ENCODE data around the gene SPDYE3. TPM values are rescaled to one million over a fixed set of nuclear protein-coding genes. Genes with fewer than 3 reads are reported as not detected.
"Not testable (repeated sequence)": the region's sequence is repeated elsewhere in the genome, so short reads cannot be mapped to it uniquely, and the experiment has no call there.

The SPDYE3 gene
- total RNA-seq, 1 experiment from 2014 or later: not detected

DNA sequence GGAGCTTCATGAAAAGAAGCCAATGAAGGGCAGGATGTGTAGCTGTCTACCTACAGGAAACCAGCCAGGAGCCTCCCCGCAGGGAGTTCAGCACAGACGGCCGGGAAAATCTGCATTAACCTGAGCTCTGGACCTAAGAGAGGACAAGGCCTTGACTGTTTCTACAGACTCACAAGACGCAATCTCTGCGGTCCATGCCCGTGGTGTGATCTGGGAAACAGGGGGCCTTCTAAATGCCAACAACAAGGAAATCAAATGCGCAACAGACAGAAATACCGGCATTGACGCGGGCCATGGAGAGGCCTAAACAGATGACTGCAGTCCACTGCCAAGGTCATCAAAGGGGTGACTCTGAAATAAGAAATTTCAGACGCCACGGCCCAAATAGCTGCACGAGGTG is 16.7 kb downstream of the SPDYE3 start:
- H3K27me3 ChIP-seq (ENCODE audit: control insufficient read depth, insufficient read depth, low read length); H3K36me3 ChIP-seq (replicated peaks; ENCODE audit: control insufficient read depth, insufficient read depth, low read length); H3K4me3 ChIP-seq (ENCODE audit: insufficient read depth, low read depth, low read length); DNase-seq: not testable (repeated sequence)

- DNase-seq; H3K27me3 ChIP-seq (ENCODE audit: control insufficient read depth, insufficient read depth, low read length); H3K36me3 ChIP-seq (replicated peaks; ENCODE audit: control insufficient read depth, insufficient read depth, low read length); H3K4me3 ChIP-seq (ENCODE audit: insufficient read depth, low read depth, low read length): not testable (repeated sequence)
Measured at GRCh38 chr7:100325671-100326070, 18.2 kb downstream of the SPDYE3 start.

DNA sequence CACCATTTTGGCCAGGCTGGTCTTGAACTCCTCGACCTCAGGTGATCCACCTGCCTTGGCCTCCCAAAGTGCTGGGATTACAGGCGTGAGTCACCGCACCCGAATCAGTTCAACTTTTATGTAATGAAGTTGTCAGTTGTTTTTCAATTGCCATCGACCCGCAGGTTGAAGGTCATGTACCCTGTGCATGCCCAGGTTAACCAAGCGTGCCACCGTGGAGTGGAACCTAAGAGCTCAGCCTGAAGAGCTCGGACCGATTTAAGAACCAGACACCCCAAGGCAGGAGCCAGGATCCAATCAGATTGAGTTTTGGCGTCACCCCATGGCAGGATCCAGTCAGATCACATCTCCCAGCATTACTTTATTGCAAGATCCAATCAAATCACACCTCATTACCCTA is 19.4 kb downstream of the SPDYE3 start:
- not testable (repeated sequence) for H3K36me3 ChIP-seq (replicated peaks; ENCODE audit: control insufficient read depth, insufficient read depth, low read length); DNase-seq; H3K4me3 ChIP-seq (ENCODE audit: insufficient read depth, low read depth, low read length); H3K27me3 ChIP-seq (ENCODE audit: control insufficient read depth, insufficient read depth, low read length)

- not testable (repeated sequence) for H3K36me3 ChIP-seq (replicated peaks; ENCODE audit: control insufficient read depth, insufficient read depth, low read length); H3K27me3 ChIP-seq (ENCODE audit: control insufficient read depth, insufficient read depth, low read length)
- DNase-seq: peak; percentile 96
- H3K4me3 ChIP-seq (ENCODE audit: insufficient read depth, low read depth, low read length): peak overlapping the region; percentile 74
Measured at GRCh38 chr7:100335566-100336466, 28.3 kb downstream of the SPDYE3 start.

- not testable (repeated sequence) for H3K4me3 ChIP-seq (ENCODE audit: insufficient read depth, low read depth, low read length); H3K36me3 ChIP-seq (replicated peaks; ENCODE audit: control insufficient read depth, insufficient read depth, low read length); H3K27me3 ChIP-seq (ENCODE audit: control insufficient read depth, insufficient read depth, low read length); DNase-seq
Measured at GRCh38 chr7:100338083-100338696, 30.7 kb downstream of the SPDYE3 start.

- not testable (repeated sequence) for H3K27me3 ChIP-seq (ENCODE audit: control insufficient read depth, insufficient read depth, low read length); H3K36me3 ChIP-seq (replicated peaks; ENCODE audit: control insufficient read depth, insufficient read depth, low read length); H3K4me3 ChIP-seq (ENCODE audit: insufficient read depth, low read depth, low read length); DNase-seq
Measured at GRCh38 chr7:100341286-100341685, 33.8 kb downstream of the SPDYE3 start.

GRCh38 chr7:100342765-100343164 is 35.3 kb downstream of the SPDYE3 start:
- no peak for DNase-seq
- H3K27me3 ChIP-seq (ENCODE audit: control insufficient read depth, insufficient read depth, low read length): no peaks in the 10 kb centered on the region
- no peak overlapping the region for H3K4me3 ChIP-seq (ENCODE audit: insufficient read depth, low read depth, low read length)
- H3K36me3 ChIP-seq (replicated peaks; ENCODE audit: control insufficient read depth, insufficient read depth, low read length): peaks cover 23% of the 10 kb centered on the region

DNA sequence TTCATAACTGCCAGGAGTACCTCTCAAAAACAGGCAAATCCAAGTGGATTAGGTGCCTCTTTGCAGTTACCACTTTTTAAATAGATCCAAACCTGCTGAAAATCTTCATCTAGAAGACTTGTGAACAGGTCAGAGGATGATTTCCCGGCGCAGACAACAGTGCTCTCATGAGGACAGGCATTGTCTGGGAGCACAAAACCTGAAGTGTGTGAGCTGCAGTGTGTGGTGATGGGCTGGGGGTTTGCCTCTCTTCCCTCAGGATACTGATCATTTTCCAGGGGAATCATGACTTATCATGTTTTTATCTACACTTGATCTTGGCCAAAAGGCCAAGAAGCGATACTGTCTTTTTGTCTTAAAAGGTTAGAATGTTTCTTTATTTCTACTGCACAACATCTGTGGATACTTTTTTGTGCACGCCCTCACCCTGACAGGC is 36.6 kb downstream of the SPDYE3 start:
- H3K27me3 ChIP-seq (ENCODE audit: control insufficient read depth, insufficient read depth, low read length); H3K4me3 ChIP-seq (ENCODE audit: insufficient read depth, low read depth, low read length); DNase-seq: not testable (repeated sequence)
- peaks cover 26% of the 10 kb centered on the region for H3K36me3 ChIP-seq (replicated peaks; ENCODE audit: control insufficient read depth, insufficient read depth, low read length)

DNA sequence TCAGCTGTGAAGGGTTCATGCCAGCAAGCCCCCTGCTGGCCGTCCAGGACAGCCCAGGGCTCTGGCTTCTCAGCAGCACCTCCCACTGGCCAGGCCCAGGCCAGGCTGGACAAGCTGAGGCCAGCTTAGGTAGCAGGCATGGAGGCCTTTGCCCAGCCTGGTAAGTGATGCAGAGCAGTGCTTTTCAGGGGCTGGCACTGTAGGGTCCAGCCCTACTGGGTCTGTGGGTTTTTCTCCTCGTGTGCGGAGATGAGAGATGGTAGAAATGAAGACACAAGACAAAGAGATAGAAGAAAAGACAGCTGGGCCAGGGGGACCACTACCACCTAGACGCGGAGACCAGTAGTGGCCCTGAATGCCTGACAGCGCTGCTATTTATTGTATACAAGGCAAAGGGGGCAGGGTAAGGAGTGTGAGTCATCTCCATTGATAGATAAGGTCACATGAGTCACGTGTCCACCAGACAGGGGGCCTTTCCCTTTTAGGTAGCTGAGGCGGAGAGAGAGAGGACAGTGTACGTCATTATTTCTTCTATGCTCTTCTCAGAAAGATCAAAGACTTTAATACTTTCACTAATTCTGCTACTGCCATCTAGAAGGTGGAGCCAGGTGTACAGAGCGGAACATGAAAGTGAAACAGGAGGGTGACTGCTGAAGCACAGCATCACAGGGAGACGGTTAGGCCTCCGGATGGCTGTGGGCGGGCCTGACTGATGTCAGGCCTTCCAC is 37.2 kb downstream of the SPDYE3 start:
- not testable (repeated sequence) for DNase-seq; H3K27me3 ChIP-seq (ENCODE audit: control insufficient read depth, insufficient read depth, low read length); H3K4me3 ChIP-seq (ENCODE audit: insufficient read depth, low read depth, low read length)
- peaks cover 30% of the 10 kb centered on the region for H3K36me3 ChIP-seq (replicated peaks; ENCODE audit: control insufficient read depth, insufficient read depth, low read length)

- H3K27me3 ChIP-seq (ENCODE audit: control insufficient read depth, insufficient read depth, low read length); DNase-seq; H3K4me3 ChIP-seq (ENCODE audit: insufficient read depth, low read depth, low read length): not testable (repeated sequence)
- peaks cover 33% of the 10 kb centered on the region for H3K36me3 ChIP-seq (replicated peaks; ENCODE audit: control insufficient read depth, insufficient read depth, low read length)
Measured at GRCh38 chr7:100345288-100345672, 37.8 kb downstream of the SPDYE3 start.

DNA sequence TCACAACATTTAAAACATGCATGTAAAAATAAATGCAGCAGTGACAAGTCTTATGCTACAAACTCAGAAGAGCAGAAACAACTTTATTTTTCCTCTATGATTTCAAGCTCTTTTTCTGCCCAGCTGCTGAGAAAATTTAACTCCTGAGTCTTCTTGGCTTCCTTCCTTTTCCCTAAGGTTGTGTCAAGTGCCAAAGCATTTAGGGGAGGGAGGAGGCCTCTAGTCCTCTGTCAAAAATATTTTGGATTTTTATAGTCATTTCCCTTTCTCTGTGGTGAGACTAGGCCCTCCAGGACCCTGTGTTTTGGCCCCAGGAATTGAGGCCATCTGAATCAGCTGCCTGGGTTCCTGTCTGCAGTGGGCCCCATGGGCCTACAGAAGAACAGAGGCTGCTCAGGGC is 39.4 kb downstream of the SPDYE3 start:
- H3K36me3 ChIP-seq (replicated peaks; ENCODE audit: control insufficient read depth, insufficient read depth, low read length): peaks cover 39% of the 10 kb centered on the region
- DNase-seq: no peak
- H3K27me3 ChIP-seq (ENCODE audit: control insufficient read depth, insufficient read depth, low read length): no peaks in the 10 kb centered on the region

GRCh38 chr7:100348805-100349204 is 41.3 kb downstream of the SPDYE3 start:
- no peak for DNase-seq
- peaks cover 43% of the 10 kb centered on the region for H3K36me3 ChIP-seq (replicated peaks; ENCODE audit: control insufficient read depth, insufficient read depth, low read length)
- H3K4me3 ChIP-seq (ENCODE audit: insufficient read depth, low read depth, low read length): no peak overlapping the region
- no peaks in the 10 kb centered on the region for H3K27me3 ChIP-seq (ENCODE audit: control insufficient read depth, insufficient read depth, low read length)

More for the DNA sequence above, 39.4 kb downstream of the SPDYE3 start:
- no peak overlapping the region for H3K4me3 ChIP-seq (ENCODE audit: insufficient read depth, low read depth, low read length)

GRCh38 chr7:100349757-100350156 is 42.3 kb downstream of the SPDYE3 start:
- Histone ChIP-seq H3K36me3 (replicated peaks; ENCODE audit: control insufficient read depth, insufficient read depth, low read length) (peaks cover 49% of the 10 kb centered on the region), H3K27me3 (ENCODE audit: control insufficient read depth, insufficient read depth, low read length) (no peaks in the 10 kb centered on the region), H3K4me3 (ENCODE audit: insufficient read depth, low read depth, low read length) (no peak overlapping the region)
- no peak for DNase-seq

DNA sequence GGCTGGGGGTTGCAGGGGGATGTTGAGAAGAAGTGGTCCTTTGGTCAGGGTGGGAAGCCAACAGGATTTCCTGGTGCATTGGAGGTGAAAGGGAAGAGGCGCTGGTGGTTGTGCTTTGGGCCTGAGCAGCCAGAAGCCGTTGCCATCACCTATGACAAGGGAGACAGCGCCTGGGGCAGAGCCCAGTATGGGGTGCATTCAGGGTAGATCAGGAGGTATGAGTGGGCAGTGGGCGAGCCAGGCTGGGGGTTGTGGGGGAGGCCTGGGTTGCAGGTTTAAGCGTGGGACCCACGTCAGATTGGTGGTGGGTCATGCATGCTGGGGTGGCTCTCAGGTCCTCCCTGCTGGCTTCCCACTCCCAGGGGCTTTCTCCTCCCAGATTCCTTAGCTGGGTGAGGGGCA is 44.2 kb downstream of the SPDYE3 start:
- H3K36me3 ChIP-seq (replicated peaks; ENCODE audit: control insufficient read depth, insufficient read depth, low read length): peaks cover 56% of the 10 kb centered on the region
- DNase-seq: no peak
- no peaks in the 10 kb centered on the region for H3K27me3 ChIP-seq (ENCODE audit: control insufficient read depth, insufficient read depth, low read length)
- H3K4me3 ChIP-seq (ENCODE audit: insufficient read depth, low read depth, low read length): no peak overlapping the region

All from H7 (cell line).